ENCODE data around the gene WDR37.
"Not testable (repeated sequence)": the region's sequence is repeated elsewhere in the genome, so short reads cannot be mapped to it uniquely, and the experiment has no call there.

The WDR37 gene

DNA sequence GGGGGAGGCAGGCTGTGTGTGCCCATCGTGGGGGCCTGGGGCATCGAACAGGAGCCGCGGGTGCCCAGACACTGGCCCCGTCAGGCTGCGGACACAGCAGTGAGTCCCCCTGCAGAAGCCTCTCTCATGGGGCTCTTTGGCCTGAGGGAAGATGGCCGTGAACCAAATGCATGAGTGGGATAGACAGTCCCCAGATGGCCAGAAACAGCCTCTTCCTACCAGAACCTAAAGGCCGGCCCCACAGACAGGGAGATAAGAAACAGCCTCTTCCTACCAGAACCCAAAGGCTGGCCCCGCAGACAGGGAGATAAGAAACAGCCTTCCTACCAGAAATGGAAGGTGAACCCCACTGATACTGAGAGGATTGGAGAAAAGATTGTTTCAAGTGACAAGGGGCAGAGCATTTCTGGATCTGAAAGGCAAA lies 47.1 kb upstream of the WDR37 start:
- H2BK120ac ChIP-seq (ENCODE audit: low read depth, low read length), result no peak overlapping the region
- H4K8ac ChIP-seq (ENCODE audit: low read depth, low read length), result no peak overlapping the region
- H2AK5ac ChIP-seq (ENCODE audit: low read depth, low read length), result no peak overlapping the region
- H3K4me3 ChIP-seq (ENCODE audit: low read length in 2 of 2), result no peak overlapping the region
- H3K18ac ChIP-seq (ENCODE audit: low read length), result no peak overlapping the region
- H2AFZ ChIP-seq (ENCODE audit: low read length), result no peak overlapping the region
- H2BK15ac ChIP-seq (ENCODE audit: low read length), result no peak overlapping the region
- no peaks in the 10 kb centered on the region for H3K27me3 ChIP-seq (ENCODE audit: control insufficient read depth in 3 of 3, insufficient read depth in 3 of 3, low read depth in 1 of 3, low read length in 3 of 3)
- no peak overlapping the region for H3K14ac ChIP-seq (ENCODE audit: low read length)
- H3K4me2 ChIP-seq (ENCODE audit: insufficient read depth, low read length, poor library complexity, severe bottlenecking), result no peak overlapping the region
- H2BK5ac ChIP-seq (ENCODE audit: low read length), result no peak overlapping the region
- DNase-seq (ENCODE audit: low spot score), result no peak
- H3K9ac ChIP-seq (ENCODE audit: low read depth, low read length, poor library complexity), result no peak overlapping the region
- no peak overlapping the region for H2BK12ac ChIP-seq (ENCODE audit: low read length)
- H3K36me3 ChIP-seq (replicated peaks in 1 of 2; ENCODE audit: control insufficient read depth in 2 of 2, insufficient read depth in 2 of 2, low read length in 2 of 2), result peaks cover 57 to 95% of the 10 kb centered on the region in 2 donors
- no CpG with 5 or more reads among the region's 9 CpGs for WGBS, 2 donors (ENCODE audit: extremely low coverage in 2 of 2, insufficient read length in 2 of 2, insufficient replicate concordance in 1 of 2)
- H3K4ac ChIP-seq (ENCODE audit: low read length), result no peak overlapping the region
- H3K9me3 ChIP-seq (replicated peaks in 1 of 2; ENCODE audit: control insufficient read depth in 2 of 2, insufficient read depth in 1 of 2, low read depth in 1 of 2, low read length in 2 of 2), result no peaks in the 10 kb centered on the region
- H3K23ac ChIP-seq (ENCODE audit: low read depth, low read length, poor library complexity), result no peak overlapping the region
- no peak overlapping the region for H4K91ac ChIP-seq (ENCODE audit: low read depth, low read length, poor library complexity)
- H3K79me1 ChIP-seq (ENCODE audit: low read depth, low read length), result peaks cover 6% of the 10 kb centered on the region
- no peaks in the 10 kb centered on the region for H3K4me1 ChIP-seq (ENCODE audit: control insufficient read depth in 2 of 2, insufficient read depth in 1 of 2, low read depth in 1 of 2, low read length in 2 of 2)
- H3K27ac ChIP-seq (replicated peaks; ENCODE audit: low read length), result no peak overlapping the region

DNA sequence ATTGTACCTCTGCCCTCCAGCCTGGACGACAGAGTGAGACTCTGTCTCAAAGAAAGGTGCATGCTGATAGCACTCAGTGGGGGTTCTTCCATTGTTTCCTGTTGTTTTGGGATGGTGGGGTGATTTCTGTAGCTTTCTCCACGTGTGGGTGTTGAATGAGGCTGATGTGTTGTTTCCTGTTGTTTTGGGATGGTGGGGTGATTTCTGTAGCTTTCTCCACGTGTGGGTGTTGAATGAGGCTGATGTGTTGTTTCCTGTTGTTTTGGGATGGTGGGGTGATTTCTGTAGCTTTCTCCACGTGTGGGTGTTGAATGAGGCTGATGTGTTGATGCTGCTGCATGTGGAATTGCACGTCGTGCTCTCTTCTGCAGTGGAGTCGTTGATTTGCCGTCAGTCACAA lies 46.2 kb upstream of the WDR37 start:
- H3K18ac ChIP-seq (ENCODE audit: low read length); DNase-seq (ENCODE audit: low spot score); H4K8ac ChIP-seq (ENCODE audit: low read depth, low read length); H3K27ac ChIP-seq (replicated peaks; ENCODE audit: low read length); H2BK15ac ChIP-seq (ENCODE audit: low read length); H2BK5ac ChIP-seq (ENCODE audit: low read length); H3K4me2 ChIP-seq (ENCODE audit: insufficient read depth, low read length, poor library complexity, severe bottlenecking); H3K14ac ChIP-seq (ENCODE audit: low read length); H2AFZ ChIP-seq (ENCODE audit: low read length); H3K4ac ChIP-seq (ENCODE audit: low read length); H2BK120ac ChIP-seq (ENCODE audit: low read depth, low read length); H4K91ac ChIP-seq (ENCODE audit: low read depth, low read length, poor library complexity); H2BK12ac ChIP-seq (ENCODE audit: low read length); H3K27me3 ChIP-seq (ENCODE audit: control insufficient read depth in 3 of 3, insufficient read depth in 3 of 3, low read depth in 1 of 3, low read length in 3 of 3); H3K4me3 ChIP-seq (ENCODE audit: low read length in 2 of 2); H3K4me1 ChIP-seq (ENCODE audit: control insufficient read depth in 2 of 2, insufficient read depth in 1 of 2, low read depth in 1 of 2, low read length in 2 of 2); H3K9me3 ChIP-seq (replicated peaks in 1 of 2; ENCODE audit: control insufficient read depth in 2 of 2, insufficient read depth in 1 of 2, low read depth in 1 of 2, low read length in 2 of 2); H3K9ac ChIP-seq (ENCODE audit: low read depth, low read length, poor library complexity); H3K79me1 ChIP-seq (ENCODE audit: low read depth, low read length); H3K23ac ChIP-seq (ENCODE audit: low read depth, low read length, poor library complexity); H2AK5ac ChIP-seq (ENCODE audit: low read depth, low read length): not testable (repeated sequence)
- peaks cover 50 to 95% of the 10 kb centered on the region in 2 donors for H3K36me3 ChIP-seq (replicated peaks in 1 of 2; ENCODE audit: control insufficient read depth in 2 of 2, insufficient read depth in 2 of 2, low read length in 2 of 2)
- WGBS, 2 donors (ENCODE audit: extremely low coverage in 2 of 2, insufficient read length in 2 of 2, insufficient replicate concordance in 1 of 2), result no CpG with 5 or more reads among the region's 8 CpGs

DNA sequence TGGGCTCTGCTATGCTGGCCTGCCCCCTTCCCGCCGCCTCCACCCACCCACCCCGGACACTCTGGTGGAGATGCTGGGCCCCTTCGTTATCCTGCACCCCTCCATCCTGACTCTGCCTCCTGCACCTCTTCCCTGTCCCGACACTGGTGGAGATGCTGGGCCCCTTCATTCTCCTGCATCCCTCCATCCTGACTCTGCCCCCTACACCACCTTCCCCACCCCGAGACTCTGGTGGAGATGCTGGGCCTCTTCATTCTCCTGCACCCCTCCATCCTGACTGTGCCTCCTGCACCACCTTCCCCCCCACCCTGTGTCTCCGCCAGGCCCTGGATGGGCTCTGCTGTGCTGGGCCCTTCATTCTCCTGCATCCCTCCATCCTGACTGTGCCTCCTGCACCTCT lies 45.5 kb upstream of the WDR37 start:
- Histone ChIP-seq H3K27ac (replicated peaks; ENCODE audit: low read length) (no peak overlapping the region), H3K79me1 (ENCODE audit: low read depth, low read length) (no peaks in the 10 kb centered on the region), H2BK15ac (ENCODE audit: low read length) (no peak overlapping the region), H3K4me1 (ENCODE audit: control insufficient read depth in 2 of 2, insufficient read depth in 1 of 2, low read depth in 1 of 2, low read length in 2 of 2) (no peaks in the 10 kb centered on the region), H3K9me3 (replicated peaks in 1 of 2; ENCODE audit: control insufficient read depth in 2 of 2, insufficient read depth in 1 of 2, low read depth in 1 of 2, low read length in 2 of 2) (no peaks in the 10 kb centered on the region), H2AK5ac (ENCODE audit: low read depth, low read length) (no peak overlapping the region), H3K14ac (ENCODE audit: low read length) (no peak overlapping the region), H3K36me3 (replicated peaks in 1 of 2; ENCODE audit: control insufficient read depth in 2 of 2, insufficient read depth in 2 of 2, low read length in 2 of 2) (peaks cover 48 to 94% of the 10 kb centered on the region in 2 donors), H3K4me2 (ENCODE audit: insufficient read depth, low read length, poor library complexity, severe bottlenecking) (no peak overlapping the region), H2BK5ac (ENCODE audit: low read length) (no peak overlapping the region), H2BK120ac (ENCODE audit: low read depth, low read length) (no peak overlapping the region), H4K91ac (ENCODE audit: low read depth, low read length, poor library complexity) (no peak overlapping the region), H3K23ac (ENCODE audit: low read depth, low read length, poor library complexity) (no peak overlapping the region), H3K18ac (ENCODE audit: low read length) (no peak overlapping the region), H4K8ac (ENCODE audit: low read depth, low read length) (no peak overlapping the region), H2AFZ (ENCODE audit: low read length) (no peak overlapping the region), H3K4me3 (ENCODE audit: low read length in 2 of 2) (peak overlapping the region in 1 of 2 donors; percentile 58), H3K9ac (ENCODE audit: low read depth, low read length, poor library complexity) (no peak overlapping the region), H3K4ac (ENCODE audit: low read length) (no peak overlapping the region), H2BK12ac (ENCODE audit: low read length) (no peak overlapping the region), H3K27me3 (ENCODE audit: control insufficient read depth in 3 of 3, insufficient read depth in 3 of 3, low read depth in 1 of 3, low read length in 3 of 3) (no peaks in the 10 kb centered on the region)
- no CpG with 5 or more reads among the region's 7 CpGs for WGBS, 2 donors (ENCODE audit: extremely low coverage in 2 of 2, insufficient read length in 2 of 2, insufficient replicate concordance in 1 of 2)
- DNase-seq (ENCODE audit: low spot score), result no peak

DNA sequence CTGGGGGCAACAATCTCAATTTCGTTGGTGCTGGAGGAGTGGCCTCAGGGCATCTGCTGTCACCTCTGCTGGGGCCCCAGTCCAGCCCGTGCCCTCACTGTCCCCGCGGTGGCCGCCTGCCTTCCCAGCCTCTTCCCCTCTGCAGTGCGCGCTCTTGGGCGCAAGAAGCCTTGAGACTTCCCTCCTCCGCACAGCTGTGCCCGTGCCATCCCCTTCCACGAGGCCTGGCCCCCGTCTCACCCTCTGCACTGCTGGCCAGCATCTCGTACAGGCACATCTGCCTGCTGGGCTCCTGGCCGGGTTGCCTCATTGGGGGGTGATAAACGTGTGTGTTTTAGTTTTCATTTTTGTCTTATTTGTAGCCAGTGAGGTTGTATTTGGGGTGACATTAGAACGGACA lies 44.5 kb upstream of the WDR37 start:
- no peaks in the 10 kb centered on the region for H3K9me3 ChIP-seq (replicated peaks in 1 of 2; ENCODE audit: control insufficient read depth in 2 of 2, insufficient read depth in 1 of 2, low read depth in 1 of 2, low read length in 2 of 2)
- no peak overlapping the region for H3K4me2 ChIP-seq (ENCODE audit: insufficient read depth, low read length, poor library complexity, severe bottlenecking)
- H4K91ac ChIP-seq (ENCODE audit: low read depth, low read length, poor library complexity), result no peak overlapping the region
- H2BK12ac ChIP-seq (ENCODE audit: low read length), result no peak overlapping the region
- no peak overlapping the region for H2AK5ac ChIP-seq (ENCODE audit: low read depth, low read length)
- H3K4me3 ChIP-seq (ENCODE audit: low read length in 2 of 2), result no peak overlapping the region
- H3K9ac ChIP-seq (ENCODE audit: low read depth, low read length, poor library complexity), result no peak overlapping the region
- no peaks in the 10 kb centered on the region for H3K4me1 ChIP-seq (ENCODE audit: control insufficient read depth in 2 of 2, insufficient read depth in 1 of 2, low read depth in 1 of 2, low read length in 2 of 2)
- no CpG with 5 or more reads among the region's 16 CpGs for WGBS, 2 donors (ENCODE audit: extremely low coverage in 2 of 2, insufficient read length in 2 of 2, insufficient replicate concordance in 1 of 2)
- H3K23ac ChIP-seq (ENCODE audit: low read depth, low read length, poor library complexity), result no peak overlapping the region
- no peaks in the 10 kb centered on the region for H3K79me1 ChIP-seq (ENCODE audit: low read depth, low read length)
- H4K8ac ChIP-seq (ENCODE audit: low read depth, low read length), result no peak overlapping the region
- H2BK120ac ChIP-seq (ENCODE audit: low read depth, low read length), result no peak overlapping the region
- H3K18ac ChIP-seq (ENCODE audit: low read length), result no peak overlapping the region
- H3K27ac ChIP-seq (replicated peaks; ENCODE audit: low read length), result no peak overlapping the region
- H3K14ac ChIP-seq (ENCODE audit: low read length), result no peak overlapping the region
- no peaks in the 10 kb centered on the region for H3K27me3 ChIP-seq (ENCODE audit: control insufficient read depth in 3 of 3, insufficient read depth in 3 of 3, low read depth in 1 of 3, low read length in 3 of 3)
- no peak overlapping the region for H3K4ac ChIP-seq (ENCODE audit: low read length)
- H3K36me3 ChIP-seq (replicated peaks in 1 of 2; ENCODE audit: control insufficient read depth in 2 of 2, insufficient read depth in 2 of 2, low read length in 2 of 2), result peaks cover 47 to 94% of the 10 kb centered on the region in 2 donors
- H2BK5ac ChIP-seq (ENCODE audit: low read length), result no peak overlapping the region
- DNase-seq (ENCODE audit: low spot score), result no peak
- H2AFZ ChIP-seq (ENCODE audit: low read length), result no peak overlapping the region
- H2BK15ac ChIP-seq (ENCODE audit: low read length), result no peak overlapping the region
